Lower lobe of right lung (tissue), 2 donors: ENCODE results near the gene BBLN. TPM values are rescaled to one million over a fixed set of nuclear protein-coding genes. Genes with fewer than 3 reads are reported as not detected.

ENCODE experiments used
- ATAC-seq, 2 donors: fragments of 200-7000 bp; cut with Tn5 transposase; one replicate each; pipeline ENCODE4 v1.9.1; 2020 to 2022; ENCODE audit warnings: mild to moderate bottlenecking in 2 of 2, moderate library complexity in 2 of 2
- DNase-seq: peaks from one replicate; pipeline ENCODE4 v3.0.0-alpha.2; 2020
- H3K27ac ChIP-seq: fragments of 200-600 bp; one replicate; pipeline ENCODE4 v1.8.0; 2022
- H3K27me3 ChIP-seq: fragments of 200-600 bp; one replicate; pipeline ENCODE4 v1.8.0; 2022; ENCODE audit warnings: low read depth
- H3K36me3 ChIP-seq: fragments of 200-600 bp; one replicate; pipeline ENCODE4 v1.8.0; 2022; ENCODE audit warnings: mild to moderate bottlenecking
- H3K4me1 ChIP-seq: fragments of 200-600 bp; one replicate; pipeline ENCODE4 v1.8.0; 2022
- H3K4me3 ChIP-seq: fragments of 200-600 bp; one replicate; pipeline ENCODE4 v1.8.0; 2022; ENCODE audit warnings: mild to moderate bottlenecking
- H3K9me3 ChIP-seq: fragments of 200-600 bp; one replicate; pipeline ENCODE4 v1.8.0; 2022
- CTCF ChIP-seq: fragments of 200-600 bp; IDR thresholded peaks from one replicate; pipeline ENCODE4 v1.8.0; 2022; ENCODE audit warnings: antibody characterized with exemption, mild to moderate bottlenecking
- intact Hi-C: fragments of 100-400 bp; cut with DNase I; formaldehyde crosslinking; loops from one replicate; pipeline ENCODE4 v1.11.0; 2022
- total RNA-seq: library from RNA; stranded (reverse); fragmentation: NEBNext Ultra II Directional; extraction: Animal tissue kit (Norgen Biotek cat#: 25700); gene quantifications from one replicate; pipeline ENCODE4 v1.2.1, GENCODE V29; 2021
- donor health status: DM: no; HTN: yes; CAD: no; lungs with severe emphysema.

BBLN gene
- total RNA-seq, 1 donor from 2014 or later, result 47.9 TPM

DNA sequence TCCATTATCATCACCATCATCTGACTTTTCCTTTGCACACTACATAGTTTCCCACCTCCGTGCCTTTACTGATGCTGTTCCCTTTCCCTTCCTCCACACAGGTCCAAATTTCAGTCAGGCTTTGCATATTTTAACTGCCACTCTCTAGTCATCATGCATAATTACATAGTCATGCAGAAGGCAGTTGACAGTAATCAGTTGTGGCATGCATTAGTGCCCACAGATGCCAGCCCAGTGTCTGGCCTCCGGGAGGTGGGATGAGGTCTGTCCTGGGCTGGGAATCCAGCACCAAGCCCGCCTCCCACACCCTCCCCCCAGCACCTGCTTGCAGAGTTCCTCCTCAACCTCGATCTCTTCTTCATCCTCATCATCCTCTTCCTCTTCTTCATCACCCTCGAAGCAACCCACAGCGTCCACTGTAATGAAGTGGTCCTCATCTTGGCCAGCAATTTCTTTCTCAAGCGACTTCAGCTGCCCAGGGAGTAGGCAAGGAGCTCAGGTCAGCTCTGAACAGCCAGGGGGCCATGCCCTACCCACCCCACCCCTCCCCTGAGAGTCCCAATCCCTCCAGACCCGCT is 8.8 kb downstream of the BBLN start:
- intact Hi-C loops, result no loop called here
- Histone ChIP-seq H3K4me3 (no peak overlapping the region), H3K36me3 (peaks cover 78% of the 10 kb centered on the region), H3K27ac (no peak overlapping the region), H3K27me3 (no peaks in the 10 kb centered on the region), H3K9me3 (no peaks in the 10 kb centered on the region), H3K4me1 (no peaks in the 10 kb centered on the region)
- DNase-seq (no peak), ATAC-seq (no peak)
- no peak for TF ChIP-seq CTCF

DNA sequence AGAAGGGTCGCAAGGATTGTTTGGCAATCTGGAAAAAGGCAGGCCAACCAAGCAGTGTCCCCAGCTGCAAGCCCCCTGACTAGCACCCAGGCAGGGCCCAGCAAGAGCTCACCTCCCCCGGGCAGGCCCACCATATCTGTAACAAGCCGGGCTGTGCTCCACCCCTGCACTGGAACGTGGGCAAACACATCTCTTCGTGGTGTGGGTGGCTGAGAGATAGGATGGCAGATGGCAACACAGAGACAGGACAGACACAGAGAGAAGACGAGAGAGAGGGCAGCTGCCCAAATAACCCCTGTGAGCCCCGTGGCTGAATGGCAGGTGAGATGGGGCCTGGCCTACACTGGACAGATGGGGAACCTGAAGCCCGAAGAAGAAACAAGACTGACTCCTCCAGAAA is 9.4 kb downstream of the BBLN start:
- ATAC-seq, result no peak
- Histone ChIP-seq H3K4me1 (no peaks in the 10 kb centered on the region), H3K27me3 (no peaks in the 10 kb centered on the region), H3K4me3 (no peak overlapping the region), H3K27ac (no peak overlapping the region), H3K9me3 (no peaks in the 10 kb centered on the region), H3K36me3 (peaks cover 78% of the 10 kb centered on the region)
- intact Hi-C loops, result no loop called here
- no peak for TF ChIP-seq CTCF
- DNase-seq, result no peak

- no peaks in the 10 kb centered on the region for H3K27me3 ChIP-seq
- intact Hi-C loops, result no loop called here
- TF ChIP-seq CTCF, result no peak
- ATAC-seq, result peak in 1 of 2 donors; percentile 12
- H3K27ac ChIP-seq, result no peak overlapping the region
- H3K4me3 ChIP-seq, result no peak overlapping the region
- no peak for DNase-seq
- peaks cover 78% of the 10 kb centered on the region for H3K36me3 ChIP-seq
- H3K9me3 ChIP-seq, result no peaks in the 10 kb centered on the region
- H3K4me1 ChIP-seq, result no peaks in the 10 kb centered on the region
These were observed 9.9 kb downstream of the BBLN start for GRCh38 chr9:128169925-128170324.

- intact Hi-C loops, result no loop called here
These were observed 14.0 kb downstream of the BBLN start for GRCh38 chr9:128174062-128174461.

GRCh38 chr9:128175102-128175563 is 15.1 kb downstream of the BBLN start:
- ATAC-seq (no peak), DNase-seq (no peak)
- intact Hi-C loops, result no loop called here
- no peak for TF ChIP-seq CTCF
- no peak overlapping the region for H3K27ac ChIP-seq
- no peaks in the 10 kb centered on the region for H3K9me3 ChIP-seq
- no peak overlapping the region for H3K4me3 ChIP-seq
- H3K4me1 ChIP-seq, result no peaks in the 10 kb centered on the region
- H3K36me3 ChIP-seq, result peaks cover 79% of the 10 kb centered on the region
- H3K27me3 ChIP-seq, result no peaks in the 10 kb centered on the region

More at GRCh38 chr9:128174062-128174461, 14.0 kb downstream of the BBLN start:
- H3K9me3 ChIP-seq, result no peaks in the 10 kb centered on the region
- H3K4me1 ChIP-seq, result no peaks in the 10 kb centered on the region
- DNase-seq (no peak), ATAC-seq (no peak)
- H3K36me3 ChIP-seq, result peaks cover 79% of the 10 kb centered on the region
- no peak overlapping the region for H3K27ac ChIP-seq
- H3K4me3 ChIP-seq, result no peak overlapping the region
- no peak for TF ChIP-seq CTCF
- no peaks in the 10 kb centered on the region for H3K27me3 ChIP-seq
